ENCODE data around the gene CRYBG3. TPM values are rescaled to one million over a fixed set of nuclear protein-coding genes. Genes with fewer than 3 reads are reported as not detected.
A peak's percentile ranks its signal among the peaks of the same experiment; 100 is the strongest.

CRYBG3 gene
- total and polyA plus RNA-seq, 2 of the 13 experiments (the other 11 are each of a cell fraction or from before 2014, with no cell fraction given) = 3.8 to 15.9 TPM

DNA sequence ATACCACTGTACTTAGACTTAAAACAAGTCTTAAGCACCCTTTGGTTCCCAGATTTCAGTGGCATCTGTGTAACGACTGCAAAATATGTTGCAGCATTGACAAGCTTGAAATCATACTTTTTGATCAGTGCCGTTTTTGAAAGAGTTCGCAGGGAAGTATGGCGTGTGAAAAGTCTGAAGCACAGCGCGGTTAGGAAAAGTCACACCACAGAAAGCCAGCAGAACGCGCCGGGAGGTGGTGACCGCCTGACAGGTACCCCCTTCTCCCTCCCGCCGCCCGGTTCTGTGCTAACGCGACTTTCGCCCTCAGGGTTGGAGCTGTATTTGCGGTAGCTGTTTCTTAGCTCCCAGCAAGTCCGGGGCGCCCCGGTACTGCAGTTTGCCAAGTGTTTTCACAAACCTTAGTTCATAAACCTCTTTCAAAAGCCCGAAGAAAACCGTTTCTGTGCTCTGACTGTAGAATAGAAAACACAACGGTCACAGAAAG lies 481 bp upstream of the CRYBG3 start:
- WGBS (ENCODE audit: low lambda C conversion rate) = under 1% methylated on average over 22 of the region's 23 CpGs
- DNase-seq (ENCODE audit: low spot score) (no peak), FAIRE-seq (no peak)
- TF ChIP-seq GATAD2A (CRISPR knock-in tag; IDR thresholded peaks at IDR 0.05) (0 out of 2 replicates have a peak, but pooled peaks have one; percentile 19), GZF1 (CRISPR knock-in tag; IDR thresholded peaks at IDR 0.05) (0 out of 2 replicates have a peak, but pooled peaks have one; percentile 37), REL (CRISPR knock-in tag; conservative IDR thresholded peaks at IDR 0.05) (0 out of 2 replicates have a peak, but pooled peaks have one; percentile 10), ZNF292 (CRISPR knock-in tag; IDR thresholded peaks at IDR 0.05; ENCODE audit: borderline replicate concordance, low read depth) (0 out of 2 replicates have a peak, but pooled peaks have one; percentile 14), ASH2L (IDR thresholded peaks at IDR 0.05; ENCODE audit: insufficient read length, low read depth, low read length) (peak; percentile 39), ZBTB42 (CRISPR knock-in tag; IDR thresholded peaks at IDR 0.05) (0 out of 2 replicates have a peak, but pooled peaks have one; percentile 49), SP140L (CRISPR knock-in tag; IDR thresholded peaks at IDR 0.05; ENCODE audit: borderline replicate concordance) (no peak), STAT6 (CRISPR knock-in tag; IDR thresholded peaks at IDR 0.05; ENCODE audit: borderline replicate concordance) (0 out of 2 replicates have a peak, but pooled peaks have one; percentile 82), POLR2AphosphoS5 (IDR thresholded peaks at IDR 0.05; ENCODE audit: low read depth, low read length) (no peak), MEIS2 (CRISPR knock-in tag; IDR thresholded peaks at IDR 0.05) (0 out of 2 replicates have a peak, but pooled peaks have one; percentile 4), NCOA1 (CRISPR knock-in tag; IDR thresholded peaks at IDR 0.05) (0 out of 2 replicates have a peak, but pooled peaks have one; percentile 32)
- TF ChIP-seq, protein P1, sequence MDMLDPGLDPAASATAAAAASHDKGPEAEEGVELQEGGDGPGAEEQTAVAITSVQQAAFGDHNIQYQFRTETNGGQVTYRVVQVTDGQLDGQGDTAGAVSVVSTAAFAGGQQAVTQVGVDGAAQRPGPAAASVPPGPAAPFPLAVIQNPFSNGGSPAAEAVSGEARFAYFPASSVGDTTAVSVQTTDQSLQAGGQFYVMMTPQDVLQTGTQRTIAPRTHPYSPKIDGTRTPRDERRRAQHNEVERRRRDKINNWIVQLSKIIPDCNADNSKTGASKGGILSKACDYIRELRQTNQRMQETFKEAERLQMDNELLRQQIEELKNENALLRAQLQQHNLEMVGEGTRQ (IDR thresholded peaks at IDR 0.05; ENCODE audit: low read depth, low read length) = no peak
- TF ChIP-seq, protein P1 (CRISPR knock-in tag; IDR thresholded peaks at IDR 0.05; ENCODE audit: borderline replicate concordance) = no peak
- TF ChIP-seq, protein P2, sequence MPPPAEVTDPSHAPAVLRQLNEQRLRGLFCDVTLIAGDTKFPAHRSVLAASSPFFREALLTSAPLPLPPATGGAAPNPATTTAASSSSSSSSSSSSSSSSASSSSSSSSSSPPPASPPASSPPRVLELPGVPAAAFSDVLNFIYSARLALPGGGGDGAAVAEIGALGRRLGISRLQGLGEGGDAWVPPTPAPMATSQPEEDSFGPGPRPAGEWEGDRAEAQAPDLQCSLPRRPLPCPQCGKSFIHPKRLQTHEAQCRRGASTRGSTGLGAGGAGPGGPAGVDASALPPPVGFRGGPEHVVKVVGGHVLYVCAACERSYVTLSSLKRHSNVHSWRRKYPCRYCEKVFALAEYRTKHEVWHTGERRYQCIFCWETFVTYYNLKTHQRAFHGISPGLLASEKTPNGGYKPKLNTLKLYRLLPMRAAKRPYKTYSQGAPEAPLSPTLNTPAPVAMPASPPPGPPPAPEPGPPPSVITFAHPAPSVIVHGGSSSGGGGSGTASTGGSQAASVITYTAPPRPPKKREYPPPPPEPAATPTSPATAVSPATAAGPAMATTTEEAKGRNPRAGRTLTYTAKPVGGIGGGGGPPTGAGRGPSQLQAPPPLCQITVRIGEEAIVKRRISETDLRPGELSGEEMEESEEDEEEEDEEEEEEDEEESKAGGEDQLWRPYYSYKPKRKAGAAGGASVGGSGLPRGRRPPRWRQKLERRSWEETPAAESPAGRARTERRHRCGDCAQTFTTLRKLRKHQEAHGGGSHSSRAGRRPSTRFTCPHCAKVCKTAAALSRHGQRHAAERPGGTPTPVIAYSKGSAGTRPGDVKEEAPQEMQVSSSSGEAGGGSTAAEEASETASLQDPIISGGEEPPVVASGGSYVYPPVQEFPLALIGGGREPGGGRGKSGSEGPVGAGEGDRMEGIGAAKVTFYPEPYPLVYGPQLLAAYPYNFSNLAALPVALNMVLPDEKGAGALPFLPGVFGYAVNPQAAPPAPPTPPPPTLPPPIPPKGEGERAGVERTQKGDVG (CRISPR knock-in tag; IDR thresholded peaks at IDR 0.05; ENCODE audit: borderline replicate concordance) = 0 out of 2 replicates have a peak, but pooled peaks have one; percentile 4

More for the DNA sequence above, 481 bp upstream of the CRYBG3 start:
- in situ Hi-C loops (cut with HindIII; ENCODE audit: extremely low pct_ligation_motif_present, low pct_unique_long_range_greater_than_20kb) = no loop called here
- H3K79me2 ChIP-seq (ENCODE audit: insufficient read depth, low read length) = peaks cover 25% of the 10 kb centered on the region
- ATAC-seq = peak; percentile 66
- TSS peak; percentile 68 for BruUV-seq (replicated peaks)
- H3K27ac ChIP-seq (ENCODE audit: extremely low read length, insufficient read depth, low read length) = peak overlapping the region; percentile 37
- peak overlapping the region; percentile 84 for H2AFZ ChIP-seq (ENCODE audit: low read length)
- ChIA-PET CTCF (ENCODE audit: low intra/inter-chr PET ratio, low total read pairs) (no interaction called here), POLR2A (interaction anchor here (0.9 to 1.8 kb wide), 5 partner anchors 9 to 192 kb away, joined by 3 to 8 read pairs (median 4); partner anchors contain the start of gene ARL6)
- peaks cover 2 to 8% of the 10 kb centered on the region in 2 experiments; a peak in 3 of 5 replicates for H3K27me3 ChIP-seq (ENCODE audit: control insufficient read depth in 1 of 2, insufficient read depth in 2 of 2, low read length in 2 of 2)
- peak overlapping the region; percentile 94 to 97 (median 94) for H3K4me3 ChIP-seq (replicated peaks in 1 of 3; ENCODE audit: insufficient read depth in 1 of 3, low read depth in 2 of 3, low read length in 3 of 3)
- no peaks in the 10 kb centered on the region for H3K36me3 ChIP-seq (replicated peaks in 1 of 2; ENCODE audit: control insufficient read depth in 1 of 2, insufficient read depth in 2 of 2, low read length in 2 of 2)
- H3K9me3 ChIP-seq (ENCODE audit: low read length) = no peaks in the 10 kb centered on the region
- intact Hi-C loops (cut with micrococcal nuclease; ENCODE audit: unreplicated experiment) = no loop called here
- peak overlapping the region; percentile 82 for H3K9ac ChIP-seq (ENCODE audit: insufficient read depth, low read depth, low read length)
- no peaks in the 10 kb centered on the region for H4K20me1 ChIP-seq (ENCODE audit: insufficient read depth, low read length)
- peaks cover 36% of the 10 kb centered on the region for H3K4me1 ChIP-seq (ENCODE audit: insufficient read depth, low read length)
- peak overlapping the region; percentile 90 for H3K4me2 ChIP-seq (ENCODE audit: low read depth, low read length)
